Measurements from ENCODE around the gene KIF26A. TPM values are rescaled to one million over a fixed set of nuclear protein-coding genes. Genes with fewer than 3 reads are reported as not detected.

Gene KIF26A
- total and polyA plus RNA-seq, 2 of the 4 experiments (the other 2 are of a cell fraction), result not detected

DNA sequence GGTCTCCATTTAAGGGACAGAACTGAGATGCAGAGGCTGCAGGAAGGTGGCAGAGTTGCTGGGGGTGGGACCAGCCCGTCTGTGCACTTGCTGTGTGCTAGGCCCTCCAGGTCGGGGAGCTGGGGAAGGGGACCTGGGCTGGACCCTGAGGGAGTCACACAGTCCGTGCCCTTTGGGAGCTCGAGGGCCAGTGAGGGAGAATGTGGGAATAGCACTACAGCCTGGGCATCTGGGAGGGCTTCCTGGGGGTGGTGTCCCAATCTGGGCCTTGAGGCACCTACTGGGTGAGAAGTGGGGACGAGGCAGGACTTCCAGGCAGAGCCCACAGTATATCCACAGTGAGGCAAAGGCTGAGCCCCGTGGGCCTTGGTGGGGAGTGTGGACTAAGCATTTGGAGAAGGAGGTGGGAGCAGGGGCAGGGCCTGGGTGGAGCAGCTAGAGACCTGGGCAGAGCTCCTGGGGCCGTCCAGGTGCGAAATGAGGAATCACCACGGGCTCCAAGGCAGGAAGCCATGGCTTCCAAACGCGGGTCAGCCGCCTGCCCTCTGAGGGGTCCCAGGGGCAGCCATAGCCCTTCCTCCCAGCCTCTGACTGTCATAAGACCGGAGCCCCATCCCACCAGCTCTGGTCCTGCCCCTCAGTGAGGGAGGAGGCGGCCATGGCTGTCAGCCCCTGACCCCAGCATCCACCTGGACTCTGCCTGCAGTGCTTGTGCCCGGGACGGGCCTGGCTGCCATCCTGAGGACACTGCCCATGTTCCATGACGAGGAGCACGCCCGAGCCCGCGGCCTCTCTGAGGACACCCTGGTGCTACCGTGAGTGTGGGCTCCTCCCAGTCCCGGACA lies 46.2 kb upstream of the KIF26A start (continued):
- TF ChIP-seq CEBPB (IDR thresholded peaks at IDR 0.05; ENCODE audit: low read depth, low read length) (no peak), POLR2A (IDR thresholded peaks at IDR 0.05; ENCODE audit: low read depth, low read length) (no peak)

DNA sequence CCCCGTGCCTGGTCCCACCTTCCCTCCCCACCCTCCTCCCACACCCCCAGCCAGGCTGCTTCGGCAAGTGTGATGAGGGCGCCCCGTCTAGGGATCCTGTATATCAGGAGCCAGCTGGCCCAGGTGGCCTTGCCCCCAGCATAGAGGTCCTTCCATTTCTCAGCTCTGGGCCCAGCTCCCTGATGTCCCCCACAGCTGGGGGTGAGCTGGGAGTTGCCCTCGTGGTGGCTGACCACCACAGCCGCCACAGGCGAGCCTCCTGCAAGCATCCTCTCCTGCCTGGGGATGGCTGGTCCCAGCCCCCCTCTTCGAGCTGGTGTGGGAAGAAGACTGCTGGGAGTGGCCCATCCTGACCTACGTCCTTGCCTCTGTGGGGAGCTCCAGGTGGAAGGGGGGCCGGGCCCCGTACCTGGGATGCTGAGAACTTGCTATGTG lies 45.4 kb upstream of the KIF26A start:
- Histone ChIP-seq H2BK20ac (ENCODE audit: low read depth, low read length) (no peak overlapping the region), H2AK9ac (replicated peaks; ENCODE audit: low read depth, low read length, poor library complexity) (no peak overlapping the region), H3K9ac (ENCODE audit: low read depth, low read length) (no peak overlapping the region), H3K4me1 (ENCODE audit: control insufficient read depth, insufficient read depth, low read length) (no peaks in the 10 kb centered on the region), H2BK15ac (ENCODE audit: low read depth, low read length) (no peak overlapping the region), H4K5ac (ENCODE audit: low read depth, low read length) (no peak overlapping the region), H3K18ac (ENCODE audit: low read depth, low read length) (no peak overlapping the region), H3K79me1 (ENCODE audit: low read depth in 1 of 2, low read length in 2 of 2) (no peaks in the 10 kb centered on the region), H4K20me1 (ENCODE audit: insufficient read depth, low read length) (no peaks in the 10 kb centered on the region), H3K9me3 (ENCODE audit: control insufficient read depth, insufficient read depth, low read length) (no peaks in the 10 kb centered on the region), H3K14ac (replicated peaks; ENCODE audit: low read depth, low read length) (no peak overlapping the region), H4K8ac (ENCODE audit: low read depth in 2 of 2, low read length in 2 of 2) (no peak overlapping the region), H3K4me3 (ENCODE audit: insufficient read depth, low read depth, low read length) (no peak overlapping the region), H2AK5ac (ENCODE audit: low read depth, low read length) (no peak overlapping the region), H3K23ac (ENCODE audit: low read depth, low read length) (no peak overlapping the region), H3K27me3 (ENCODE audit: control insufficient read depth, insufficient read depth, low read length) (no peaks in the 10 kb centered on the region; the same call in 1 of the 2 replicates), H3K9me1 (ENCODE audit: insufficient read depth, low read length) (no peaks in the 10 kb centered on the region), H3K36me3 (ENCODE audit: control insufficient read depth, insufficient read depth, low read length) (no peaks in the 10 kb centered on the region), H3K27ac (ENCODE audit: insufficient read depth, low read length) (no peak overlapping the region), H2AFZ (replicated peaks; ENCODE audit: low read length, poor library complexity) (no peak overlapping the region), H3K4me2 (ENCODE audit: low read depth, low read length) (no peak overlapping the region), H2BK120ac (ENCODE audit: low read depth, low read length) (no peak overlapping the region), H3K56ac (ENCODE audit: extremely low read depth, insufficient read depth, low read length) (no peak overlapping the region), H3K4ac (ENCODE audit: low read depth, low read length) (no peak overlapping the region), H4K91ac (ENCODE audit: insufficient read depth, low read depth, low read length) (no peak overlapping the region), H2BK5ac (ENCODE audit: low read depth, low read length, poor library complexity, severe bottlenecking) (no peak overlapping the region)
- CTCF ChIA-PET, result no interaction called here
- WGBS, 2 experiments (ENCODE audit: extremely low coverage in 2 of 2, insufficient read length in 1 of 2), result 20% methylated on average over 1 of the region's 11 CpGs; no CpG with 5 or more reads in 1 of the 2 experiments
- intact Hi-C loops (cut with micrococcal nuclease), result no loop called here
- ATAC-seq (ENCODE audit: low read depth), result no peak
- dilution Hi-C loops (cut with HindIII; ENCODE audit: low sequenced_read_pairs, unreplicated experiment), result no loop called here
- in situ Hi-C loops (cut with MboI; ENCODE audit: low sequenced_read_pairs), result loop anchor here (25.0 kb wide), 2 partner anchors 469 to 544 kb away; no protein-coding TSS in a partner anchor
- BruUV-seq (replicated peaks), result no TSS peak
- POLR2A ChIA-PET (ENCODE audit: unreplicated experiment), result no interaction called here
- DNase-seq, result no peak
- TF ChIP-seq POLR2A (IDR thresholded peaks at IDR 0.05; ENCODE audit: low read depth, low read length) (no peak), FOS (IDR thresholded peaks at IDR 0.05; ENCODE audit: low read depth, low read length) (no peak), CHD1 (IDR thresholded peaks at IDR 0.05; ENCODE audit: low read depth, low read length) (no peak)
- TF ChIP-seq, protein P1, sequence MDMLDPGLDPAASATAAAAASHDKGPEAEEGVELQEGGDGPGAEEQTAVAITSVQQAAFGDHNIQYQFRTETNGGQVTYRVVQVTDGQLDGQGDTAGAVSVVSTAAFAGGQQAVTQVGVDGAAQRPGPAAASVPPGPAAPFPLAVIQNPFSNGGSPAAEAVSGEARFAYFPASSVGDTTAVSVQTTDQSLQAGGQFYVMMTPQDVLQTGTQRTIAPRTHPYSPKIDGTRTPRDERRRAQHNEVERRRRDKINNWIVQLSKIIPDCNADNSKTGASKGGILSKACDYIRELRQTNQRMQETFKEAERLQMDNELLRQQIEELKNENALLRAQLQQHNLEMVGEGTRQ (IDR thresholded peaks at IDR 0.05; ENCODE audit: low read depth, low read length), result no peak

Data from IMR-90 (cell line).